Measurements from ENCODE around the gene SLC7A10.

SLC7A10 gene

DNA sequence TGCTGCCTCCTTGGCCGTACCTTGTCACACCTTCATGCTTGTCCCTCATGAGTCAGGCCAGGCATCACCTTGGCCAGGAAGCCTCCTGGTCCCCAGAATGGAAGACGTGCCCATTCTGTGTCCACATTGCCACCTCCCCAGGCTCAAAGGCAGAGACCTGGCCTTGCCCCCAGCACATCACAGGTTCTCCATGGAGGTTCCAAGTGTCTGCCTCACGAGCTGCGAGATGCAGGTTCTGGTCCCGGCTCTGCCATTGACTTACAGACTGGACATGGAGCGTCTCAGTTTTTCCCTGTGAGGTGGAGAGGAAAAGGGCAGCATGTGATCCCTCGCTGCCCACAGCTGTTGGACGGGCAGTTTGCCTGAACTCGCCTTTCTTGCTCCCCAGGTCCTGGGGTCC is 9.1 kb upstream of the SLC7A10 start:
- Mint-ChIP-seq H3K9me3 (peaks cover 9% of the 10 kb centered on the region), H3K27ac (no peak overlapping the region), H3K4me1 (no peaks in the 10 kb centered on the region), H3K4me3 (no peak overlapping the region), H3K27me3 (ENCODE audit: low read depth, poor library complexity) (peaks cover 43% of the 10 kb centered on the region), H3K36me3 (ENCODE audit: low read depth) (no peaks in the 10 kb centered on the region)
- no peak for TF ChIP-seq CTCF (IDR thresholded peaks at IDR 0.05)
- no peak for DNase-seq

GRCh38 chr19:33234092-33234491 is 8.4 kb upstream of the SLC7A10 start:
- H3K9me3 Mint-ChIP-seq: peaks cover 11% of the 10 kb centered on the region
- TF ChIP-seq CTCF (IDR thresholded peaks at IDR 0.05): no peak

GRCh38 chr19:33233056-33233873 is 7.6 kb upstream of the SLC7A10 start:
- peaks cover 20% of the 10 kb centered on the region for H3K9me3 Mint-ChIP-seq
- peaks cover 48% of the 10 kb centered on the region for H3K27me3 Mint-ChIP-seq (ENCODE audit: low read depth, poor library complexity)
- no peak overlapping the region for H3K27ac Mint-ChIP-seq
- peaks cover 5% of the 10 kb centered on the region for H3K36me3 Mint-ChIP-seq (ENCODE audit: low read depth)
- DNase-seq: no peak
- TF ChIP-seq CTCF (IDR thresholded peaks at IDR 0.05): no peak
- no peak overlapping the region for H3K4me3 Mint-ChIP-seq
- no peaks in the 10 kb centered on the region for H3K4me1 Mint-ChIP-seq

More at GRCh38 chr19:33234092-33234491, 8.4 kb upstream of the SLC7A10 start:
- no peaks in the 10 kb centered on the region for H3K4me1 Mint-ChIP-seq
- no peaks in the 10 kb centered on the region for H3K36me3 Mint-ChIP-seq (ENCODE audit: low read depth)
- H3K27ac Mint-ChIP-seq: no peak overlapping the region
- no peak for DNase-seq
- H3K4me3 Mint-ChIP-seq: no peak overlapping the region
- peaks cover 44% of the 10 kb centered on the region for H3K27me3 Mint-ChIP-seq (ENCODE audit: low read depth, poor library complexity)

- H3K27ac Mint-ChIP-seq: no peak overlapping the region
- no peak overlapping the region for H3K4me3 Mint-ChIP-seq
These were observed 7.0 kb upstream of the SLC7A10 start for GRCh38 chr19:33232656-33233055.

GRCh38 chr19:33231511-33231910 is 5.9 kb upstream of the SLC7A10 start:
- H3K27me3 Mint-ChIP-seq (ENCODE audit: low read depth, poor library complexity): peaks cover 58% of the 10 kb centered on the region
- H3K9me3 Mint-ChIP-seq: peaks cover 33% of the 10 kb centered on the region
- no peaks in the 10 kb centered on the region for H3K4me1 Mint-ChIP-seq
- no peak for DNase-seq
- TF ChIP-seq CTCF (IDR thresholded peaks at IDR 0.05): no peak
- no peak overlapping the region for H3K4me3 Mint-ChIP-seq
- H3K36me3 Mint-ChIP-seq (ENCODE audit: low read depth): peaks cover 13% of the 10 kb centered on the region
- H3K27ac Mint-ChIP-seq: no peak overlapping the region

More at GRCh38 chr19:33232656-33233055, 7.0 kb upstream of the SLC7A10 start:
- peaks cover 26% of the 10 kb centered on the region for H3K9me3 Mint-ChIP-seq
- H3K36me3 Mint-ChIP-seq (ENCODE audit: low read depth): peaks cover 9% of the 10 kb centered on the region
- TF ChIP-seq CTCF (IDR thresholded peaks at IDR 0.05): no peak
- H3K4me1 Mint-ChIP-seq: no peaks in the 10 kb centered on the region
- DNase-seq: no peak
- H3K27me3 Mint-ChIP-seq (ENCODE audit: low read depth, poor library complexity): peaks cover 52% of the 10 kb centered on the region

DNA sequence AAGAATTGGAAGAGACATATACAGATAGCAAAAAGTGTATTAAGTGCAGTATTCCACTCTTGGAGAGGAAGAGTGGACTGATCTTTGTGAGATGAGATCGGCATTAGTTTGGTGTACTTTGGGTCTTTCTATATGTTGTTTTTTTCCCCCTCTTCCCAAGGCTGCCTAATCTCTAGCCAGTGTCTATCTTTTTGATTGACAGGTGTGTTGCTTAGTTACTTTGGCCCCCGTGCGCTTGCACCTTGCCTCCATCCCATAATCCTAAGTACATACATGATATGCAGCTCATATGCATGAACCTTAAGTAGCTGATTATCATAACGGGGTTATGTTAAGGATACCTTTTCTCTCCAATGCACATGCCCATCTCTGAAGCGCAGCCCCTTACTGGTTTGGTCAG is 4.3 kb upstream of the SLC7A10 start:
- H3K4me3 Mint-ChIP-seq: no peak overlapping the region
- DNase-seq: no peak
- H3K27ac Mint-ChIP-seq: no peak overlapping the region
- no peak for TF ChIP-seq CTCF (IDR thresholded peaks at IDR 0.05)
- peaks cover 4% of the 10 kb centered on the region for H3K4me1 Mint-ChIP-seq
- peaks cover 40% of the 10 kb centered on the region for H3K9me3 Mint-ChIP-seq
- peaks cover 13% of the 10 kb centered on the region for H3K36me3 Mint-ChIP-seq (ENCODE audit: low read depth)
- H3K27me3 Mint-ChIP-seq (ENCODE audit: low read depth, poor library complexity): peaks cover 65% of the 10 kb centered on the region

Data from nephron progenitor cell (in vitro differentiated cells).